Neural crest cell (in vitro differentiated cells): ENCODE data around the gene PTGES3. TPM values are rescaled to one million over a fixed set of nuclear protein-coding genes. Genes with fewer than 3 reads are reported as not detected.

Experiments
- DNase-seq: peaks from one replicate; pipeline ENCODE4 v3.0.0; 2021; ENCODE audit warnings: low read depth, mixed read lengths, low spot score
- H3K27ac Mint-ChIP-seq: one replicate; pipeline ENCODE4 v1.8.0; 2021; ENCODE audit warnings: mild to moderate bottlenecking, mixed read lengths; ENCODE audit not compliant: unreplicated experiment
- H3K27me3 Mint-ChIP-seq: 2 replicates; pipeline ENCODE4 v1.8.0; 2021; ENCODE audit warnings: low read depth, mild to moderate bottlenecking, mixed read lengths
- H3K36me3 Mint-ChIP-seq: 2 replicates; pipeline ENCODE4 v1.8.0; 2021; ENCODE audit warnings: low read depth, mild to moderate bottlenecking, mixed read lengths
- H3K4me1 Mint-ChIP-seq: 2 replicates; pipeline ENCODE4 v1.8.0; 2021; ENCODE audit warnings: mixed read lengths
- H3K4me3 Mint-ChIP-seq: one replicate; pipeline ENCODE4 v1.8.0; 2021; ENCODE audit warnings: mild to moderate bottlenecking, mixed read lengths
- H3K9me3 Mint-ChIP-seq: 2 replicates; pipeline ENCODE4 v1.8.0; 2021; ENCODE audit warnings: mixed read lengths
- CTCF ChIP-seq: fragments of 200-600 bp; sonication (generic); conservative IDR thresholded peaks from 2 replicates; pipeline ENCODE4 v1.5.0; 2021; ENCODE audit warnings: antibody characterized with exemption, mild to moderate bottlenecking
- total RNA-seq: library from RNA; stranded (reverse); gene quantifications from 2 replicates; pipeline ENCODE4 v1.2.1, GENCODE V29; 2021

PTGES3 gene
- total RNA-seq, 1 donor from 2014 or later: 282 TPM

GRCh38 chr12:56677680-56678079, 10.4 kb downstream of the PTGES3 start:
- Mint-ChIP-seq H3K36me3 (peaks cover 5% of the 10 kb centered on the region), H3K27me3 (no peaks in the 10 kb centered on the region), H3K9me3 (no peaks in the 10 kb centered on the region), H3K4me1 (peaks cover 26% of the 10 kb centered on the region), H3K4me3 (no peak overlapping the region), H3K27ac (no peak overlapping the region)
- no peak for DNase-seq
- TF ChIP-seq CTCF: no peak

GRCh38 chr12:56676851-56677580, 11.1 kb downstream of the PTGES3 start:
- no peak overlapping the region for H3K27ac Mint-ChIP-seq
- no peak for DNase-seq
- TF ChIP-seq CTCF: no peak
- no peaks in the 10 kb centered on the region for H3K9me3 Mint-ChIP-seq
- no peak overlapping the region for H3K4me3 Mint-ChIP-seq
- no peaks in the 10 kb centered on the region for H3K27me3 Mint-ChIP-seq
- peaks cover 24% of the 10 kb centered on the region for H3K4me1 Mint-ChIP-seq
- H3K36me3 Mint-ChIP-seq: peaks cover 2% of the 10 kb centered on the region

- no peaks in the 10 kb centered on the region for H3K27me3 Mint-ChIP-seq
- no peak overlapping the region for H3K27ac Mint-ChIP-seq
- H3K4me1 Mint-ChIP-seq: peaks cover 8% of the 10 kb centered on the region
- no peak for DNase-seq
- H3K36me3 Mint-ChIP-seq: peaks cover 17% of the 10 kb centered on the region
- no peak overlapping the region for H3K4me3 Mint-ChIP-seq
- H3K9me3 Mint-ChIP-seq: no peaks in the 10 kb centered on the region
- no peak for TF ChIP-seq CTCF
These were observed 16.5 kb downstream of the PTGES3 start for GRCh38 chr12:56671608-56672007.

GRCh38 chr12:56670836-56671235, 17.2 kb downstream of the PTGES3 start:
- Mint-ChIP-seq H3K27ac (no peak overlapping the region), H3K9me3 (no peaks in the 10 kb centered on the region), H3K4me1 (peaks cover 4% of the 10 kb centered on the region), H3K36me3 (peaks cover 21% of the 10 kb centered on the region), H3K27me3 (no peaks in the 10 kb centered on the region), H3K4me3 (no peak overlapping the region)
- DNase-seq: no peak
- no peak for TF ChIP-seq CTCF

GRCh38 chr12:56668197-56668457, 20.0 kb downstream of the PTGES3 start:
- no peaks in the 10 kb centered on the region for H3K4me1 Mint-ChIP-seq
- H3K27ac Mint-ChIP-seq: no peak overlapping the region
- no peak overlapping the region for H3K4me3 Mint-ChIP-seq
- no peak for DNase-seq
- H3K9me3 Mint-ChIP-seq: no peaks in the 10 kb centered on the region
- H3K36me3 Mint-ChIP-seq: peaks cover 30% of the 10 kb centered on the region
- no peaks in the 10 kb centered on the region for H3K27me3 Mint-ChIP-seq
- no peak for TF ChIP-seq CTCF
